22Rv1 (cell line): ENCODE results near the gene FAM107B.

ENCODE experiments used
- ZFX ChIP-seq: fragments of 450-650 bp; IDR thresholded peaks from 2 replicates; pipeline ENCODE4 v1.6.1; 2017; ENCODE audit warnings: antibody characterized with exemption, borderline replicate concordance
- TF ChIP-seq, protein P1 (sequence below): fragments of 450-650 bp; IDR thresholded peaks from 2 replicates; pipeline ENCODE4 v1.5.1; 2017; ENCODE audit warnings: mild to moderate bottlenecking

DNA sequence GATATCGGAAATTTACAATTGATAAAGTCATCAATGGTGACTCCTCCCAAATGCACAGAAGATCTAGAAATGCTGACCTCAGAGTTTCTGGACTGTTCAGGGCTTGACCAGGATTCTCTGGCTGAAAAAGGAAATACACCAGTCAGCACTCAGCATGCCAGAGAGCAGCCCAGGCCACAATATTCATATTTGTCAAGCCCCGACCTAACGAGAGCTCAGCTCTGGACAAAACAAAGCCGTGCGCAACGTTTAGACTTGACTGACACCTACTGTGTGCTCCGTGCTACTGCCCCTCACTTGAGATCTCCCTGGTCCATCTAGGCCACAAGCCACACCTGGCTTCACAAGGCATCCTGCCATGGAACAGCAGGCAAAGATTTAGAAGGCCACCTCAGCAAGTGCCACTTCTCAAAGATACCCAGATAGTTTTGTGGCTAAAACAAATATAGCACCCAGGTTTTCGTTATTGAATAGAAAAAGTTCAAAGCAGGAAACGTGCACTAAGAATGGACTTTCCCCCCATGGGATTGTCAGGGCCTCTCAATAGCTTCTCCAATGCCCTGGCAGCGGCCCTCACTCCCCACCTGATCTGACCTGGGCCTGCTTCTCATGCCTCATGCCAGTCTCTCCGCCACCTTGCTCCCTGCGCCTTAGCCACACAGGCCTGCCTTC lies 218.3 kb downstream of the FAM107B start:
- TF ChIP-seq, protein P1, sequence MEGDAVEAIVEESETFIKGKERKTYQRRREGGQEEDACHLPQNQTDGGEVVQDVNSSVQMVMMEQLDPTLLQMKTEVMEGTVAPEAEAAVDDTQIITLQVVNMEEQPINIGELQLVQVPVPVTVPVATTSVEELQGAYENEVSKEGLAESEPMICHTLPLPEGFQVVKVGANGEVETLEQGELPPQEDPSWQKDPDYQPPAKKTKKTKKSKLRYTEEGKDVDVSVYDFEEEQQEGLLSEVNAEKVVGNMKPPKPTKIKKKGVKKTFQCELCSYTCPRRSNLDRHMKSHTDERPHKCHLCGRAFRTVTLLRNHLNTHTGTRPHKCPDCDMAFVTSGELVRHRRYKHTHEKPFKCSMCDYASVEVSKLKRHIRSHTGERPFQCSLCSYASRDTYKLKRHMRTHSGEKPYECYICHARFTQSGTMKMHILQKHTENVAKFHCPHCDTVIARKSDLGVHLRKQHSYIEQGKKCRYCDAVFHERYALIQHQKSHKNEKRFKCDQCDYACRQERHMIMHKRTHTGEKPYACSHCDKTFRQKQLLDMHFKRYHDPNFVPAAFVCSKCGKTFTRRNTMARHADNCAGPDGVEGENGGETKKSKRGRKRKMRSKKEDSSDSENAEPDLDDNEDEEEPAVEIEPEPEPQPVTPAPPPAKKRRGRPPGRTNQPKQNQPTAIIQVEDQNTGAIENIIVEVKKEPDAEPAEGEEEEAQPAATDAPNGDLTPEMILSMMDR: peak; percentile 13; the same call in 1 of the 2 replicates
- TF ChIP-seq ZFX: no peak
